ENCODE results near the gene FBXO8.

The FBXO8 gene

DNA sequence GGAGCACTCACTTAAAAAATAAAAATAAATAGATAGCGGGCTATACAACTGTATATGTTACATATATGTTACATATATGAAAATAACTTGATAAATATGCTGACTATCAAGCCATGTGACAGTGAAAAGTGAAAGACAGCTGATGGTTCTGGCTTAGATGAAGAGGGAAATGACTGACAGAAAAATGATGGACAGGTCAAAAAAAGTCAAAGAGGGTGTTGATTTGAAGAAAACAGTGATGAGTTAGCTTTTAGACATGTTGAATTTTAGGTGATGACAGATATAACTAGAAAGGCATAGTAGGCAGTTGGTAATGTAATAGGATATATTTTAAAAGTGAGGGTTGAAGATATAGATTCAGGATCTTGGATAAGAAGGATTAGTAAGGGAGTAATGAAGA lies 37.8 kb downstream of the FBXO8 start:
- no peak for DNase-seq (ENCODE audit: low read depth in 2 of 2)

DNA sequence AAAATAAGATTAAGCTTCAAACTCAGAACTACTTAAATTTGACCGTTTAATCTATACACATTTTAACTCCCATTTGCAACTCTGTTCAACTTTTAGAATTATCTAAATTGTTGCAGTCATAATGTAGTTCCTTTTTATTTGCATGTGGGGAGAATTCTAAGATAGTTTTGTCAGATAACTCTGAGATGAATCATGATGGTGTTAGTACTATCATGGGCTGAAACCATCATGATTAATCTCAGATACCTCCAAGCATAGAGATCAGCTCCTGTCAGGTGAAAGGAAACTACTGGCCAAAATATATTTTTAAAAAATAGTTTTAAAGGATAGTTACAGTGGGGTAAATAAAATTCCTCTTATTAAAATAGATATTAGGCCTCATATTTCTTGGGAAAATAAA lies 39.0 kb downstream of the FBXO8 start:
- DNase-seq (ENCODE audit: low read depth in 2 of 2): no peak

DNA sequence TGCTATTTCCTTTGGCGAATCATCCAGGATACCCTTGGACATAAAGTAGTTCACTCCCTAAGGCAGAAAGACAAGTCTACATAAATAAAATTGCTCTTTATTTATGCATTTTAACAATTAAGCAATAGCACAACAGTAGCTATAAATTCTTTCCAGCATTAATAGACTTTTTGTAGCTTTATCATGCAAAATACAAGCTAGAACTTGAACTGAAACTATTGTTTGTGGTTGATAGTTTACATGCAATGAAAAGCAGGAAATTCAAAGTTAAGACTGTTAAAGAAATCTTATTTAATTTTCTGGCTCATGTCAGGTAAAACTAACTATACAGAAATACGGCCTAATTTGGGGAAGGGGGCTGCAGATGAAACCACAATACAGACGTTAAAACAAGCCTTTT lies 42.3 kb downstream of the FBXO8 start:
- DNase-seq (ENCODE audit: low read depth in 2 of 2): no peak

DNA sequence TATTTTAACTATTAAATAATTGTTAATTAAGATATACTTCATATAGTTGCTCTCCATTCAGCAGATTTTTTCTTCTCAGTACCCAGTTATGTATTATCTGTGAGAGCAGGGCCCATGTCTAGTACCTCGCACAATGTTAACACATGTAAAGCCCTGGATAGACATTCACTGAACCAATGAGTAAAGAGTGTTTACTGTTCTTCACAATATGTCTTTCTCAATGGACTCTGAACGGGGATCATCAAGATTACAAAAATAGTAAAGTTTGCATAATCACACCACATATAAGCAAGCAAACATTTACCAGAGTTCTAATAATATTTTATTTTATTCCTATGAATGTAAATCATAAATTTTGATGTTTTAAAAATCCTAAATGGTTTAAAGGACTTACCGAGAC lies 47.1 kb downstream of the FBXO8 start:
- DNase-seq (ENCODE audit: low read depth in 2 of 2): no peak

DNA sequence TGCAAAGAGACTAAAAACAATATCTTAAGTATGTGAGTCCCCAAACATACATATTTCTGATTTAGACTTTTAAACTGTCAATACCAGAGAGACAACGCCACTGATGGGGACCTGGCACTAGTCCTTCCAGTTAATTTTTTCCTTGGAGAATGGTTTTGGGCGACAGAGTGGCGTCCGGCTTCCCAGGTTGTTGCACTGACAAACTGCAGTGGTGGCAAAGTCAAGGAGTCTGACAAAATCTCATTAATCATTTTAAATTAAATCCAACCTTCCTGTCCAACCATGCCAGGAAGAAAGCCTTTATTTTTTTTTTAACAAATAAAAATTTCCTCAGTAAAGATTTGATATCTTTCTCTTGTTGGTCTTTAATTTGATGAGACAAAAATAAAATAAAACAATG lies 52.8 kb downstream of the FBXO8 start:
- no peak for DNase-seq (ENCODE audit: low read depth in 2 of 2)

DNA sequence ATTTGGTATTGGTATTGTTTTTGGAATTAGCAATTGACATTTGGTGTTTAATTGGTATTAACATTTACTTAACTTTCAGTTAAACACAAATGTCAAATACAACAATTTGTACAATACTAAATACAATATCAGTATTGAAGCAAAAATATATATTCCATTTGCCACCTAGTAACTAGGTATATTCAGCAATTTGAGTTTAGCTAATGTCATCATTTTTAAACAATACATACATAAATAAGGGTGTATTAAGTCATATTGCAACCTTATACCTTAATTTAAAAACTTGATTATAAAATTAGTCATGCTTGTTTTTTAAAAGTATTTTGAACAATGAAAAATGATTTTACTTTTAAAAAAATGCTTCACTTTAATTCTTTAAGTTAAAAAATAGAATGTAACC lies 53.3 kb downstream of the FBXO8 start:
- no peak for DNase-seq (ENCODE audit: low read depth in 2 of 2)

DNA sequence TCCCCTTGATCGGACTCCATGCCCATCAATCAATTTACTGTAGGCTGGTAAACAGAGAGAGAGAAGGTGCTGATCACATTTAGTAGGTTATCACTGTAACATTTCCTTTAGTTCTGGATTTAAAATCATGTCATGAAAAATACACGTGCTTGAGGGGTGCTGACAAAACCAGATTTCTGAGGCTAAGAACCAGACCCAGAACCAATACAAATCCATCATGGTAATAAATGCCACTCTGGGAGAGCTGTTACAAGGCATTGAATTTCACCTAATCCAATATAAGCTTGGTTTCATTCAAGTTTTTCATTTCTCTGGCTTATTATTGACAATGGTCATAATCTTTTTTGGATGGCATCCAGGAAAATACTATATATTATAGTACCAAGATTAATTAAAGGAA lies 54.5 kb downstream of the FBXO8 start:
- DNase-seq (ENCODE audit: low read depth in 2 of 2): no peak

DNA sequence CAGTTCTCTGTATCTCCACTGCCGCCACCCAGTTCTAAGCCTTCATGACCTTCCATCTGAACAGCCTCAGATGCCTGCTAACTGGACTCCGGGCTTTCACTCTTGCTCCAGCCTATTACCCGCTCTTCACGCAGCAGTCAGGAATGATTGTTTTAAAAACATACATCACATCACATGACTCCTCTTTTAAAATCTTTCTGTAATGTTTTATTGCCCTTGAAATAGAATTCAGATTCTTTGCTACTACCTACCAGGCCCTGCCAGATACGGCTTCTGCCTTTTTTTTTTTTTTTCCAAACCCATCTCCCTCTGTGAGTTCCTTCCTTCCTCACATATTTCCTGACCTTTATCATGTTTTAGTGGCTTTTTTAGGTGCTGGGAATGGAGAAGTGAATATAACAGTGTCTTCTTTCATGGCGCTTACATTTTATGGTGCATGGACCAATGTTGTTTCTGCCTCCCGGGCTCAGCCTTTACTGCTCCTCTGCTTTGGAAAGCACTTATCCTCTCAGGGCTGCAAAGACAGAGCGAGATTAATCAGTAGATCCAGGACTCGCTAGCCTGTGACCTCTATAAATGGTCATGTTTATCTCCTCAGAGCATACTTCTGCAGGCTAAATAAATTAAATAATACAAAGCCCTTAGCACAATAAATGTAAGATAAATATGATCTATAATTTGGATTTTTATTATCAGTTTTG lies 58.0 kb downstream of the FBXO8 start:
- DNase-seq (ENCODE audit: low read depth in 2 of 2): no peak

DNA sequence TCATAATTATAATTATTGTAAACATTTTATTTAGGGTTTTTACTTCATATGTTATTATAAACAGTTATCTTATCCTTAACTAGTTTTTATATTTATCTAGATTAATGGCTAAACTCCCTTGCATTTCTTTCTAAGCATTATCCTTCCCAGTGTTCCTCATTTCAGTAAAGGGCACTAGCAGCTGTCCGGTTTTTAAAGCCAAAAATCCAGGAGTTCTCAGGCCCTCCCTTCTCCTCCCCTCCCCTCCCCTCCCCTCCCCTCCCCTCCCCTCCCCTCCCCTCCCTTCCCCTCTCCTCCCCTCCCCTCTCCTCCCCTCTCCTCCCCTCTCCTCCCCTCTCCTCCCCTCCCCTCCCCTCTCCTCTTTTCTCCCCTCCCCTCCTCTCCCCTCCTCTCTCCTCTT lies 58.9 kb downstream of the FBXO8 start:
- no peak for DNase-seq (ENCODE audit: low read depth in 2 of 2)

DNA sequence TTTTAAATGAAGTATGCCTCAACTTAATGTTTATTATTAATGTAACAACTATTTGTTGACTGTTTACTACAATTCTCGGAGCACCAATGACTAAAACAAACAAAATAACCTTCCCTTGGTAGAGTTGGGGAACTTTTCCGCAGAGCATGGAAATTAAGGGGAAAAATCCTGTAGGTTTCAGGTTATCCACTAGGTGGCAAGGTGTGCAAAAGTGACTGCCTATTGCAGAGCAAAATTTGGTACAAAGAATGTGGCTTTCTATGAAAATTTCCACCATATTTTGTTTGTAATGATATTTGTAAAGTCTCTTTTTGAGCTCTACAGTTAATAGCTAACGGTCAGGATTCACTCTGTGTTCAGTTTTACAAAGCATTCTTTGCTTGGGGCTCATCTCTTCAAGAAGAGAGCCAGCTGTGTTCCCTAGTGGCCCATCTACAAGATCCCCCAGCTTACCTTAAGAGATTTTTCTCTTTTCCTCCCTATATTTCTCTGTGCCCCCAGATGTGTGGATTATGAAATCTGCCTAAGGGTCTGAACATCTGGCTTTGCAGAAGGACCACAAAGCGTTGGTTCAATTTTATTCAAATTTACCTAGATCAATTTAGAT lies 61.1 kb downstream of the FBXO8 start:
- no peak for DNase-seq (ENCODE audit: low read depth in 2 of 2)

DNA sequence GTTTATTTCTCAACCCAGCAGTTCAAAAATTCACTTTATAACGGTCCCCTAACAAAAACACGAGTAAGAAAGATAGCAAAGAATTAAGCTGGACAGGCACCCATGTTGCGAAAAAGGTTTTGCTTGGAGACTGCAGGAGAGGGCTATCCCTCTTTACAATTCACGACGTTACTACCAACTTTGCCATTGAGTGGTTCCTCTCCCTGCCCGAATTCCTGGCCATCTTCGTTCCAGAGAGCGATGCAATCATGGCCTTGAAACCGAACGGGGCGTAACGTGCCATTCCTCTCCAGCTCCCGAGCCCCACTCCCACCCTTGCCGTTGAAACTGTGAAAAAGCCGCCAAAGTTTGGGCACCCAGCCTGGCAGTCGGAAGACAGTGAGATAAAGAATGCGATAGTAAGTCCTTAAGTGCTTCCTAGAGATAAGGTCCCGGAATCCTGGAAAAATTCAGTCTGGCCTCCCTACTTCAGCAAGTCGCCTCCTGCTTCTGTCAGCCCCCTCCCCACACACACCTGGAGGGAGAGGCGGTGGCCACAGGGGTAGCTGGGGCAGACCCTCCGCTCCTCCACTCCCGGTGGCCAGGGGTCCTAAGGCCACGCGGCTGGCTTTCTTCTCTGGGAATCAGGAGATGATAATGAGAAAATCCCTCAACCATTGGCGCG lies 65.2 kb downstream of the FBXO8 start:
- DNase-seq (ENCODE audit: low read depth in 2 of 2): no peak

DNA sequence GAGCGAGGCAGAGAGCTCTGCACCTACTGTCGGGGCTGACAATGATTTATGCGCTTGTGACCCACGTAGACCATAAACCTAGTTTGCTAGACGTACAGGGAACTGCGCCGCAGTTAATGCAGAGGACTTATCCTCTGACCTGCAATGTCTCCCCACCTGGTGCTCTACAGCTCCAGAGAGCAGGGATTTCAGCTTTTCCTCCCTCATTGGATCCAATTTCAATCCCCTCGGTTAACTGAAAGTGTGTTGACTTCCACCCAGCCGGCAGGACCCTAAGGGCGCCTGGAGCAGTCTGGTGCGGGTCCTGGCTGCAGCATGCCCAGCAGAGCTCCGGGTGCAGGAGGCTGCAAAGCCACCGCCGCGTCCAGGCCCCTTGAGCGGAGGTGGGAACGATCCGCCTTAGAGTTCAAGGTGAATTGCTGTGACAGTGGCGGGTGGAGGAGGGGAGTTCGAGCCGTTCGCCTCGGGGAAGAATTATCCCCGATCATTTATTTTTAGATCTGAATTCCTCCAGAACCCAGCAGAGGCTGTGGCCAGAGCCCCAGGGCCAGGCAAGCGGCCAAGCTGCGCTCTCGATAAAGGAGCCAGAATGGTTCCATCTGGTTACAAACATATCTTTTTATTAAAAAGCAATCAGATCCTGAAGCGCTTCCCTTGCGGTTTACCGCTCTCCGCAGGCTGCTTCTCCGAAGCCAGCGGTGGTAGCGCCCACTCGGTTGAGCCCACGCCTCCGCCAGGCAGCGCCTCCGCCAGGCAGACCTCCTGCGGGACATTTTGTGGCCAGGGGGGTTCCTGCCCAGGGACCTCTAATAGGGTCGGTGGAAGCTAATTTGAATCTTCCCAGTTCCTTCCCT lies 66.0 kb downstream of the FBXO8 start:
- no peak for DNase-seq (ENCODE audit: low read depth in 2 of 2)

DNA sequence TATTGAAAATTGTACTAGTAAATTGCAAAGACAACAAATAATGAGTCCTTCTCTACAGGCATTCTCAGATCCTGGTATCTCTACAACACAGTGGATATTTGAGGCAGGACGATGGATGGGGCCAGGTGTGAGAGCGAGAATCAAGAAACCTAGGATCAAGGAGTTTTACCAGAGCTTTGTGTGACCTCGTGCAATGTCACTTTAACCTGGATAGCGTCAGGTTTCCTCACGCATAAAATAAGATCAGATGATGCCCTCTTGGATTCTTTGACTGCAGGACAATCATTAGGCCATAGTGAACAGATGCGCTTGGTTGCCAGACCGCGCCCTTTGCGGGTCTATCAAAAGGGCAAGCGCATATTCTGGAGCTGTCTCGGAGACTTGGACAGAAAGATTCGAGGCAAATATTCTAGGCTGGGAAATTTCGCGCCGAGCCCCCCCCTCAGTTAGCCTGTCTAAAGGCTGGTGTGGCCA lies 66.6 kb downstream of the FBXO8 start:
- no peak for DNase-seq (ENCODE audit: low read depth in 2 of 2)

DNA sequence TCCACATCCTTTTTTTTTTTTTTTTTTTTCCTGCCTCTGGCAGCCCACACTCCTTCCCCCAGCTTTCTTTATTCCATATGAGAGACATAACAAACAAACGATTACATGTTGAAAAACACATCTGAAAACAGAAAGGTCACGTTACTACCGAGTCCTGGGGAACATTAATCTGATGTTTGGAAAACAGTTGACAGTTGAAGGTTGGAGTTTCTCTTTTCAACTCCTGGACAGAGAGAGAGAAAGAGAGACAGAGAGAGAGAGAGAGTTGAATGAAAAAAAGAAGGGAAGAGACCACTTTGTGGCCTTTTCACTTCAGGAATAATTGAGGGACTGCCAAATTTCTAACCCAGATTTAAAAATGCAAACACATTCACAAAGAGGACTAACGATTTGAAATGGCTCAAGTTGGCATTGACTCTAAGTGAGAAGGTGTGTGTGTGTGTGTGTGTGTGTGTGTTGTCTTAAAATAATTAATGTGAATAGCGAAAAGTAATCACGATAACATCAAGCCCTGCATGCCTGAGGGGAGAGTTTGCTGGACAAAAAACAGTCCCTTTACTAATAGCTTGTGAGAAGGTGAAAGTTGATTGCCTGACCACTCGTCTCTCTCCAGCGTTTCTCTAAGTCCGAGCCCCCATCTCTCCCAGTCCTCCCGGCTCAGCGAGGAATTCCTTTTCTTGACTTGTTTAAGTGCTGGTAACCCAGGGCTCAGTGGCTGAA lies 67.3 kb downstream of the FBXO8 start:
- no peak for DNase-seq (ENCODE audit: low read depth in 2 of 2)

DNA sequence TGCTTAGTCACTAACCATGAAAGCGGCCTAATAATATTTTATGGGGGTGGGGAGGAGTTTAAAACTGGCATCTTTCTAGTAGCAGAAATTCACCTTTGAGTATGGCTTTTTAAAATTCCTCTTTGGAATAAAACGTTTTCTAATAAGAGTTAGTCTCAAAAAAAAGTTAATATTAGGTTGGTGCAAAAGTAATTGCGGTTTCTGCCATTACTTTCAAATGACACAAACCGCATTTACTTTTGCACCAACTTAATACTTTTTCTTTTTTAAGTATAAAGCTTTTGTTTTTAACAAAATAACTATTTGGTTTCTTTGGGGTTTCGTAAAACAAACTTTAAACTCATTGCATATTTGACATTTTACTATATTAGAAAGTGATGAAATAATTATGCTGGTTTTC lies 68.4 kb downstream of the FBXO8 start:
- no peak for DNase-seq (ENCODE audit: low read depth in 2 of 2)

DNA sequence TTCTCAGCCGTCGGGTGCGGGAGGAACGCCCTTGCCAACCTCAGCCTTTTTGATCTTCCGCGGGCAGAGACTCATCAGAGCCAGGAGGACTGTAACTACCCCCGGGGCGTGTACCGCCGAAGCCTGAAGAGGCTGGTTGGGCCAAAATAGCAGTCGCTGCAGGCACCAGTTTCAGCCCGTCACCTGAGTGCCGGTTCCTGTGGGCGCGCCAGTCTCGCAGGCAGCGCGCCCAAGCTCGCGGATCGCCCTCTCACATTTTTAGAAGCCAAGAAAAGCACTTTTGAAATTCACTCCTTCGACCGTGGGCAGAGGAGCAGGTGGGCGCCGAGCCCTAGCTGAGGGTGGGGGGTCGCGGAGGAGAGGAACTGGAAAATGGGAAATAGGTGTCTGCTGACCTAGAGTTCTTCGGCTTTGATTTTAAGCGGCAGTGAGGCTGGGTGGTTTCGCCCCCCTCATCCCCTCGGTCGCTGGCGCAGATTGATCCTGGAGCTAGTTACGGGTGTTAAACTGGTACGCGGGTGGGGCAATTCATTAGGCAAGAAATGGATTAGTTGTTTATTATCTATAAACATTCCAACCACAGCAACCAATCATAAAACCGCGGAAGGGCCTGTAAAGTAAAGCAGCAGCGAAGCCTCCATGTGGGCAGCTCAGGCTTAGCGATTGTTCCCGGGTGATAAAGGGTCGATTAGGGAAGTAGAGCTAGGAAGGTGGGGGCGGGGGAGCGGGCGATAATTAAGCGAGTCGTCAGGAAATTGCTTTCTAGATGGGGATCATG lies 69.2 kb downstream of the FBXO8 start:
- no peak for DNase-seq (ENCODE audit: low read depth in 2 of 2)

DNA sequence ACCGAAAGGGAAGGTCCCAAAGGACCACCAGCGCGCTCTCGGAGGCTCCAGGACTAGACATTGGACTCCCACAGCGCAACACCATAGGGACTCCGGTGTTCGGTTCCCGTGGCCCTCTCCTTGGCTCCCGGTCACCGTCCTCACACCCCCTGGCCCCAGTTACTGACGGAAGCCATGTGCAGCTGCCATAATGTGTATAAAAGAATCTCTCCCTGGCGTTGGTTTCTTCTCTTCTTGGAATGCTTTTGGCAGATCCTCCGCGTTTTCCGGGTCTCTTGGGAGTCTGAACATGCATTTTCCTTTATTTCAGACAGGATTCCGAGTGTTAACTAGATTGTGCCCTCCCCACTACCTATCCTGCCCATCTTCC lies 69.8 kb downstream of the FBXO8 start:
- DNase-seq (ENCODE audit: low read depth in 2 of 2): no peak

DNA sequence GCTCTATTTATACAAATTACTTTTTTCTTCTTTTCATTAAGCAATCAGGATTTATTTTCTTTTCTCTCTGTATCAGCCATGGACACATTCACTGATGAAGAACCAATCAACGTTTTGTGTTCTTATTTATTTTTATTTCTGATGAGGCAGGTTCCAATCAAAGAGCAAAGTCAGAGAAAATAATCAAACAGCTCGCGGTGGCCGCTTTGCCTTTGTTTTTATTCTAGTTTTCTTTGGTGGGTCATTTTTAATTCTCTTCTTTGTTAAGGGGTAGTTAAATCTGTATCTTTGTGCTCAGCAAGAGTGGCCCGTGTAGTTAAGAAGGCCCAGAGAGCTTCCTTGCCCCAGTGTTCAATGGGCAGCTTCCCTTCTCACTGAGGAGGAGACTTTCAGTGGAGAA lies 71.4 kb downstream of the FBXO8 start:
- DNase-seq (ENCODE audit: low read depth in 2 of 2): no peak

DNA sequence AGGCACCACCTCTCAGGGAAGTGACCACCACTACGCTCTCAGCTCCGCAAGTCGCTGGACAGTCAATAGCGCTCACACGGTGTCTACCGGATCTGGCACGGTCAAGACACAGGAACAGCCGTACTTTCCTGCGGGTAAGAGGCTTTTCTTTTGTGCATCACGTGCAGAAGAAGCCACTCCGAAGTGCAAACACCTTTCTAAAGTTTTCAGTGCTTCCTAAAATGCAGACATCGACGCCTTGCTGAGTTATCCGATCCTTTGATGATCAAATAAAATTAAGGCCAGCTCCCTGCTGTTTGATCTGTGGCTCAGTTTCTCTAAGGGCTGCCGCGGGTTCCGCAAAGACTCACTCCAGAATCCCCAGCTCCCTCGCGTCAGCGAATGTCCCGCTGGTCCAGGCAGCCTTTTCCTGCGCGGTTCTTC lies 71.8 kb downstream of the FBXO8 start:
- no peak for DNase-seq (ENCODE audit: low read depth in 2 of 2)

DNA sequence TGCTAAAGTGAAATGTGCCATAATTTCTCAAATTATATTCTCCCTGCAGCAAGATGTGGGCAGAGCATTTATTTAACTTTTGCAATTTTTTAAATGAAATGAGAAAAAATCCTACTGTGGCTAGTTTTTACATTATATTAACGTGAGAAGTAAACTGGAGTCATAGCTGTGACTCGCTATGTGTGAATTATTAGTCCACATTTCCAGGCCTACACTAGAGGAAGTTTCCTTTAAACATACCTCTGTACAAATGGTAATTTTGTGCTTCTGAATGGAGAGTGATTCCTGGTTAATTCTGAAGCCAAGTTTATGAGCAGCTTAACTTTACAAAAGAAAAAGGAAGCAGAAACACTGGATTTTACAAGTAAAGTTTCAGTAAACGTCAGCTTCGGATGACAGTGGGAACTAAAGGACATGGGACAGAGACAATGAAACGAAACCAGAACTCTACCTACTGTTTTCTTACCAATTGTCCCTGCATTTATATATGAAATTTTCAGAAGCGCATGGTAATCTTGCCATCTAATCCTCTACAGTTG lies 72.4 kb downstream of the FBXO8 start:
- no peak for DNase-seq (ENCODE audit: low read depth in 2 of 2)

DNA sequence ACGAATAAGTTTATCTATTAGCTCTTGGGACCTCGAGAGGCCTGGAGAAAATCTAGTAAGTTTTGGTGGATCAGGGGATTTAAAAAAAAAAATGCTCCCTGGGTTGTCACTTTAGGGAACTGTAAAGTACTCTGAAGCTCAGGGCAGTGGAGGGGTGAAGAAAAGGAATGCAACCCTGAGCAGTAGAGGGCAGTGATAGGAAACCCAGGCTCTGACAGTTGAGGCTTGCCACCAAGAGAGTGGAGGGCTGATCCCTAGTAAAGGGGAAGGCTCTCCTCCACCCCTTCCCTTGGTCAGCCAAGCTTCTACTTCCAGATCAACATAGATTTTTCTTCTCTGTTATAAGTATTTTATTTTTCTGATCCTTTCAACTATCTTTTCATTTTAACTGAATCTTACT lies 73.1 kb downstream of the FBXO8 start:
- DNase-seq (ENCODE audit: low read depth in 2 of 2): no peak

All from stimulated activated CD4-positive, alpha-beta T cell treated with anti-CD3 and anti-CD28 coated beads, Interleukin-1b, Interleukin-23, amount 100 ng/mL, for 1 hour (primary cell).